Cerebellar cortex (tissue), 1 donor: ENCODE results near the gene KDM6A.
"Not testable (repeated sequence)": the region's sequence is repeated elsewhere in the genome, so short reads cannot be mapped to it uniquely, and the experiment has no call there.

Source experiments
- DNase-seq: peaks from one replicate; pipeline ENCODE4 v3.0.0-alpha.2; 2015; ENCODE audit warnings: low spot score

The KDM6A gene

DNA sequence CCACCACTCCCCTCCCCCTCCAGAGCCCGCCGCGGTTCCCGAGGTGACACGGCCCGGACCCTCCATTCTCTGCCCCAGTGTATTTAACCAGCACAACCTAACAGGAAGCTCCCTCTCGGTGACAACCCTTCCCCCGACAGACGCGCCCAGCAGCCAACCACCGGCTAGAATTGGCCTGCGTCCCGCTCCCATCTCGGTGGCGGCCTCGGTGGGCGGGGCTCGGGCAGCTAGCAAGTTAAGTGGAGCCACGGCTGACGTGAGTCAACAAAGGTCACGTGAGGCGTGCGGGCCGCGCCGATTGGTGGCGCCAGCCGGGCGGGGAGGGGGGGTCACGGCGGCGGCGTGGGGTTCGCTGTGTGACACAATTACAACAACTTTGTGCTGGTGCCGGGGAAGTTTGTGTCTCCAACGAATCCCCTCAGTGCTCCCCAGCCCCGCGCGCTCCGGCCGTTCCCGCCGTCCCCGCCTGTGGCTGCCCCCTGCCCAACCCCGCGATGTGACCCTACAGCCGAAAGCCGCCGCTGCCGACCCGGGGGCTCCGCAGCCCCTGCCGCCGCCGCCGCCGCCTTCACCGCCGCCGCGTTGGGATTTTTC, at the start of gene KDM6A:
Gene KDM6A (plus strand): TSS at position 368 of the 594 bp plus-strand sequence. CDS start 364 bp downstream, outside the sequence.
- DNase-seq: peak; percentile 93

DNA sequence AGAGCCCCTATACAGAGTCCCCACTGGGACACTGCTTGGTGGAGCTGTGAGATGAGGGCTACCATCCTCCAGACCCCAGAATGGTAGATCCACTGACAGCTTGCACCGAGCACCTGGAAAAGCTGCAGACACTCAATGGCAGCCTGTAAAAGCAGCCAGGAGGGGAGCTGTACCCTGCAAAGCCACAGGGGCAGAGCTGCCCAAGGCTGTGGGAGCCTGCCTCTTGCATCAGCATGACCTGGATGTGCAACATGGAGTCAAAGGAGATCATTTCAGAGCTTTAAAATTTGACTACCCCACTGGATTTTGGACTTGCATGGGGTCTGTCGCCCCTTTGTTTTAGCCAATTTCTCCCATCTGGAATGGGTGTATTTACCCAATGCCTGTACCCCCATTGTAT, 49.8 kb upstream of the KDM6A start:
- not testable (repeated sequence) for DNase-seq

DNA sequence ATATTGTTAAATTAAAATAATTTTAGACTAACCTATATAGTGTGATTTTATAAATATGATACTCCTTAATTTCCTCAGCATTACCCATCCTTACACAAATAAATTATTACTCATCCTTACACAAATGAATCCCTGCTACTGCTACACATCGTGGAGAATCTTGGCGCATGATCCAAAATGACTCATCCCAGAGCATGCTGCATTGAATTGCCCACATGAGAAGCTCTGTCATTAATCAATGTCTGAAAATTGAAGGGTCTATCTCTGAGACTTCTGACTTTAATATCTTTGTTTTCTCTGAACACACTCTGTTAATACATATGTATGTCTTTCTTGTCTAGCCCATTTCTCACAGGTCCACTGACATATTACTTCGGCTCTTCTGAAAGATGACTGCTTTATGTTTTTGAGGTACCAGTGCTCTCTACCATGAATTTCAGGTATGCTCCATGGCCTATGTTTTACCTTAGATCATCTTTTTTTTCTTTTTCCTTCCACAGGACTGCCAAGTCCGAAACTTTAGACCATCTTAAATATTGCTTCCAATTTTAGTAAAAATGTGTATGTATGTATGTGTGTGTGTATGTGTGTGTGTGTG, 44.9 kb upstream of the KDM6A start:
- peak; percentile 0 for DNase-seq

DNA sequence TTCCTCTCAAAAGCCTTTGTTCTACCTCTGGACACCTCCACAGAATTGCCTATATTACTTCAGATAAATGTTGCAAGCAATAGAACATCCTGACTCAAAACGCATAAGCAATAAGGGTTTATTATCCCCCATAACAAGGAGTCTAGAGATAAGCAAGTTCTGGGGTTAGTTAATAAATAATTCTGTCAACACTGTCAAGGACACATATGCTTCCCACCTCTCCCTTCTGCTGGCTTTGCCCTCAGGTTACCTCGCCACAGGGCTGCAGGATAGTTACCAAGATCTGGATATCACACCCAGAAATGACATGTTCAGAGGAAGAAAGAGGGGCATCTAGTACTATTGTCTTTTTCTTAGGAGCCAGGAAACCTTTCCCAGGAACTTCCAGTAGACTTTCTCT, 43.2 kb upstream of the KDM6A start:
- no peak for DNase-seq

DNA sequence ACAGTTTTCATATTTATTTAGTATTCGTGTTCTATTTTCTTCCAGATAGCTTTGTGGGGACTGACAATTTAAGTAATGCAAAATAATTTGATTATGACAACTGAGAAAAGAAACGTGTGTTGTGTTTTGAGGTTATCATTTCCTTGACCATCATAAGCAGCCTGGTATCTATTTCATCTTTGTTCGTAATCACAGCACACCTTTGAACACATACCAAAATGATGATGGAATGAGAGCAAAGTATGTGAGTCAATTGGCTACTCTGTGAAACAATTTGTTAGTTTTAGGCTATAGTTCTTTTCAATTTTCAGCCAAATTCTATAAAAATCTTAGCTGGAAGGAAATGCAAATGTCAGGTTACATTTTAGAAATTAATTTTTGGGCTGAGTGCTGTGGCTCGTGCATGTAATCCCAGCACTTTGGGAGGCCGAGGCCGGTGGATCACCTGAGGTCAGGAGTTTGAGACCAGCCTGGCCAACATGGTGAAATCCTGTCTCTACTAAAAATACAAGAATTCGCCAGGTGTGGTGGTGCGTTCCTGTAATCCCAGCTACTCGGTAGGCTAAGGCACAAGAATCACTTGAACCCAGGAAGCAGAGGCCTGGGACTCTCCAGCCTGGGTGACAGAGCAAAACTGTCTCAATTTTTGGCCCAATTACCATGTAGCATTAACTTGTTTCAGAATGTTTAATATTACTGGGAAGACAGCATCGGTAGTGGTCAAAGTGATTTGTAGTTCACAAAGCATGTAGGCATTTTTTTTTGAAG, 30.3 kb upstream of the KDM6A start:
- no peak for DNase-seq

DNA sequence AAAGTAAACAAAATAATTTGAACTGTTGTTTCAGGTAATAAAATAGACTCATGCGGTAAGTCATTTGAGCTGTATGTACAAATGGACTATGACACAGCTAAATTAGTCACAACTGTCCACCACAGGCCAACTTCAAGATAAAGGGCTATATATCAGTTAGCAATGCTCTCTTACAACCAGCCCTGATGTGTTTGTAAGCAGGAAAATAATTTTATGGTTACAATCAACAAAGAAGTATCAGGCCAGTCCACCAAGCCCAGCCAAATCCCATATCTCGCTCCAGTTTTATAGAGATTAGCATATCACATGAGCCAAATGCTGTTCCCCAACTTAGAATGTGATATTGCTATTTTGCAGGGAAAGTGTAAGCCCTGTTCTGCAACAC, 29.7 kb upstream of the KDM6A start:
- no peak for DNase-seq

GRCh38 chrX:44843753-44844152, 29.2 kb upstream of the KDM6A start, which contains the start of gene DUSP21:
DUSP21 (plus strand) TSS chrX:44844021; CDS start chrX:44844133, 112 bp downstream.
- no peak for DNase-seq

GRCh38 chrX:44844204-44844603, 28.8 kb upstream of the KDM6A start:
- no peak for DNase-seq

GRCh38 chrX:44850891-44851290, 22.1 kb upstream of the KDM6A start:
- DNase-seq: not testable (repeated sequence)

- DNase-seq: peak; percentile 31
These were observed 1.8 kb upstream of the KDM6A start for GRCh38 chrX:44871114-44871645.

DNA sequence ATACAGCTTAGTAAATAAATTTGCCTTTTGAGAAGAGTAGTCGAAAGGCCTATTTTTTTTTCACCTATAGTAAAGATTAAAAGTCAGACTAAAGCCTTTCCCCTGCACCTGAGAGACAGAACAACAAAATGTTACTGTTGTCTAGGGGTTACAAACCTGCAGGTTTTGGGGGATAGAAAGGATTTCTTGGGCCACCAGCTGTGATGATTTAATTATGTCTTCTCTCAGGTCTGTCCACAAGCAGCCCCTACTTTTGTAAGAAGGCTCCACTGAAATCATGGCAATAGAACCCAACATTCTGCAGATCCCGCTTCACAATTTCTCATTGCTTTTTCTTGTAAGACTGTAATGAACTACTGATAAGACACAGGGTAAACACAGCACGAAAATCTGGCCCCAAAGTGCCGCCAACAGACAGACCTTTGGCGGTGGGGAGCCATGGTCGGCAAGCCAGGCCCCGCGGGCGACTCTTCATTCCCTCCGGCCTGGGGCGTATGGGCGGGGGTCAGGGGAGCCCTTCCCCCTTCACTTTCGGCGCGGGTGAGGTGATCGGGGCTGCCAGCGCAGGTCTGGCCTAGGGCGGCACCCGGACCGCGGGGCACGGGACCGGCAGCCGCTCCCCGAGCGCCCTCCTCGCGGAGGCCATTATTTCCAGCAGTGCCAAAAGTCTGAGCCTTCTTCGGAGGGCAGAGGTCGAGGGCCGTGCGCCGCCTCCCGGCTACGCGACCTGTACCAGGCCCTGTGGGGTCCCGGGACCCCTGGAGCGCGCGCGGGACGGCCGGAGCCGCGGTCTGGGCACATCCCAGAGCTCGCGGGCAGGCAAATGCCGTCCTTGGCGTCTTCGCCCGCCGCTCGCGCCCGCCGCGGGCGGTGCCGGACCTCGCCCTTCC, 812 bp upstream of the KDM6A start:
- DNase-seq: peak; percentile 36

DNA sequence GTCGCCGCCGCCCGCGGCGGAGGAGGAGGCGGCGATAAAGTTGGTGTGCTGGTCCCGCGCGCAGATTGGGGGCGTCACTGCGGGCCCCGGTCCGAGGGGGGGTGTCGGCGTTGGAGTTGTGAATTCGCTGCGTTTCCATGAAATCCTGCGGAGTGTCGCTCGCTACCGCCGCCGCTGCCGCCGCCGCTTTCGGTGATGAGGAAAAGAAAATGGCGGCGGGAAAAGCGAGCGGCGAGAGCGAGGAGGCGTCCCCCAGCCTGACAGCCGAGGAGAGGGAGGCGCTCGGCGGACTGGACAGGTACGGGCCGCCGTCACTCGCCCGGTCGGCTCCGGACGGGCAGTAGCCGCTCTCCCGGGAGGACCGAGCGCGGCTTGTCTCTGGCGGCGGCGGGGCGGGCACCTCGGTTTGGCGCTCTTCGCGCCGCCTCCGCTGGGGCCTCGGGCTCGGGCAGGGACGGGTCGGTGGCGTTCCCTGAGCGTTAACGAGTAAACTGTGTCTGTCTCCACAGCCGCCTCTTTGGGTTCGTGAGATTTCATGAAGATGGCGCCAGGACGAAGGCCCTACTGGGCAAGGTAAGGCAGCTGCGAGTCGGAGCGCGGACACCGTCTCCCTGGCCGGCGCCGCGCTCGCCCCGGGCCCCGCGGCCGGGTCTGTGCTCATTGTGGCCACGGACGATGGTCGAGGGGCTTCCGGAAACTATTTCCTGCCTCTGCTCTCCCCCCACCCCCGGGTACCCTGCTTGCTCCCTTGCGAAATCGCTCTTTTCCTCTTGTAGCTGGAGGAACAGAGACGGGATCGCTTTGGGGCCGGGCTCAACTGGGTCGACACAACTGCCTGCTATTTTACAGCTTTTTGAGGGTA, 658 bp downstream of the KDM6A start:
- DNase-seq: peak; percentile 21

DNA sequence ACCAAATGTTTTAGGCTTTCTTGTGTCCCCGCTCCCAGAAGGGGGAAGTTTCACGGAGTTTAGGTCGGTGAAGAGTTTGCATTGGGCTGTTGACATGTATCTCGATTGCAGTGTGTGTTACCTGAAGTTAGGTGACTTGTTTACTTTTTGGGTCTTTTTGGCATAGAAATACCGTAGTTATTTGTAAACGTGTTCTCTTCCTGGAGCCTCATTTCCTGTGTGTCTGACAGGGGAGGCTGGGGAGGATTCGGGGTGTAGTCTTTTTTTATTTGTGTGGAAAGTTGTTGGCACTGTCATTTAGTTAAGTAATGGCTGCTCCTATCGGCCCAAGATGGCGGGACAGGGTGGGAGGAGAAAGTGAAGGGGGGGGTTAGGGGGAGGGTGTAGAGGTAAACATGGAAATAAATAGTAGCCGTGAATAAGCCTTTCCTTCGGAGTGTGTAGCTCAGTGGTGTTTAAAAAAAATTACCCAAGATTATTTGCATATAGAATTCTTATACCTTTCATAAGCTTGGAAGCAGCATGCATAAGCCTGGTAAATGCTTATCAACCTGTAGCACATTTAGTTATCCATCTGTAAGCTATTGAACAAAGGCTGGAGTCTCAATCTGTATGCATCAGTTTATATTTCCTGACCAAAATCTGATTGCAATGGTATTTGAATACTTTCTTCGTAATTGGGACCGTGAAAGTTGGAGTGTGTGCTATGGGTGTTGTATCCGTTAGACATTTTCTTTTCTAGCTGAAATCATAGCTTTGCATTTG, 1.6 kb downstream of the KDM6A start:
- peak; percentile 36 for DNase-seq

DNA sequence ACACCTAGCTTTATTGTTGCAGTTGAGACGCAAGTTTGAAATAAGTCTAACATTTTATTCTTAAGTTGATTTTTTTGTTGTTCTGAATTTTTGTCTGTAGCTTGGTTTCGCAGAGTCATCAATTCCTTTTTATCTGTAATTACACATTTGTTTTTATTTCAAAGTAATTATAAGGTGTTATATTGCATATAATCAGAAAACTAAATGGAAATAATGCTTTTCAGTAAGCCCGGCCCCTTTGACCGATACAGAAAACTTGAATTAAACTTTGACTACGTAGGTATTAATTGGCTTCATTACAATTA, 2.1 kb downstream of the KDM6A start:
- DNase-seq: no peak

- peak; percentile 12 for DNase-seq
These were observed 3.1 kb downstream of the KDM6A start for GRCh38 chrX:44876086-44876485.

GRCh38 chrX:44876767-44877166, 3.8 kb downstream of the KDM6A start:
- no peak for DNase-seq

GRCh38 chrX:44878780-44879179, 5.8 kb downstream of the KDM6A start:
- no peak for DNase-seq

- DNase-seq: no peak
These were observed 8.6 kb downstream of the KDM6A start for GRCh38 chrX:44881549-44881948.

DNA sequence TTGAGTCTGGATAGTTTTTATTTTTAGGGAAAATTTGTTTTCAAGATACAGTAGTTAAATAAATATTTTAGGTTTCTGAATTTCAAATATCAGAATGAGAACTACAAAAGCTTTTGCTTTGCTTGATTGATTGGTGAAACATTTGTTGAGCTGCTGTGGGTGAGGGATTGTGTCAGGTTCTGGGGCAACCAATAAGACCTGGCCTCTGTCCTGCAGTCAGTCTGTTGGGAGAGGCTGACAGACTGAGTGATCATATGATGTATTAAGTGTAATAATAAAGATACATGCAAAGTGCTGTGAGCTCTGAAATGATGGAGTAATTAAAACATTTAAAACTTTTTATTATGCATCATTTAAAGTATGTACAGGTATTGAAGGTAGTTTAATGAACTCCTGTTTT, 9.6 kb downstream of the KDM6A start:
- DNase-seq: no peak

GRCh38 chrX:44884944-44885343, 12.0 kb downstream of the KDM6A start:
- no peak for DNase-seq
